ENCODE data around the gene CHN2. TPM values are rescaled to one million over a fixed set of nuclear protein-coding genes. Genes with fewer than 3 reads are reported as not detected.

Gene CHN2
- total and polyA plus RNA-seq, 10 donors: 4.2 to 52.0 (median 28.5) TPM

DNA sequence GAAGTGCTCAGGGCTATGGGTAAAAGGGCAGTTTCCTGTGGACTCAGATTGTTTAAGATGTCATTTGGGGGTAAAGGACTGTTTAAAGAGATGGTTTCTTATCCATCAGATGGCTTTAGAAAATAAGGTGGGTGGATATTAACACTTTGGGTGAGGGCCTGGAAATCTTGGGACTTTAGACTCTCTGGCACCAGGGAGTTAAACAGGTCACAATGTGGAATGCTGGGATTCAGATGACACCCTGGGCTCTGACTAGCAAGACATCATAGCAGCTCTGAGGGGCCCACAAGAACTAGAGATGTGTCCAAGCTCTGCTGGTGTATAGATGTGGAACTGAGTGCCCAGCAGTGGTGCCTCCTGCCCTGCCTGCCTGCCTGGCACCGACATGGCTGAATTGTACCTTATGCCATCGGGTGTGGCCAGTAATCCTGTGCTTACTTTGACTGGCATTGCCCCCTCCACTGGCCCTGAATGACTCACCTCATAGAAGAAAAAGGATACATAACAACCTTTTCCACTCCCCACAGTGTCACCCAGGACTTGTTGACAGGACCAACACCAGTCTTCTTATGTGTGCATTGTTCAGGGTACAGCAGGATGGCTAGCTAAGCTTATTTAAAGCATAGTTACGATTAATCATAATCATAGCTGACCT, 269.1 kb downstream of the CHN2 start:
- Histone ChIP-seq H3K4me3 (no peak overlapping the region), H3K9me3 (no peaks in the 10 kb centered on the region), H3K27me3 (replicated peaks in 1 of 7) (no peaks in the 10 kb centered on the region), H3K36me3 (no peaks in the 10 kb centered on the region), H3K27ac (no peak overlapping the region), H3K4me1 (no peaks in the 10 kb centered on the region)
- 89 to 99% (median 91%) methylated on average over 3 of the region's 3 CpGs for WGBS, 5 donors
- DNase-seq: no peak
- intact Hi-C loops (cut with DNase I; ENCODE audit: low total_unique reads): no loop called here
- TF ChIP-seq, protein P1, sequence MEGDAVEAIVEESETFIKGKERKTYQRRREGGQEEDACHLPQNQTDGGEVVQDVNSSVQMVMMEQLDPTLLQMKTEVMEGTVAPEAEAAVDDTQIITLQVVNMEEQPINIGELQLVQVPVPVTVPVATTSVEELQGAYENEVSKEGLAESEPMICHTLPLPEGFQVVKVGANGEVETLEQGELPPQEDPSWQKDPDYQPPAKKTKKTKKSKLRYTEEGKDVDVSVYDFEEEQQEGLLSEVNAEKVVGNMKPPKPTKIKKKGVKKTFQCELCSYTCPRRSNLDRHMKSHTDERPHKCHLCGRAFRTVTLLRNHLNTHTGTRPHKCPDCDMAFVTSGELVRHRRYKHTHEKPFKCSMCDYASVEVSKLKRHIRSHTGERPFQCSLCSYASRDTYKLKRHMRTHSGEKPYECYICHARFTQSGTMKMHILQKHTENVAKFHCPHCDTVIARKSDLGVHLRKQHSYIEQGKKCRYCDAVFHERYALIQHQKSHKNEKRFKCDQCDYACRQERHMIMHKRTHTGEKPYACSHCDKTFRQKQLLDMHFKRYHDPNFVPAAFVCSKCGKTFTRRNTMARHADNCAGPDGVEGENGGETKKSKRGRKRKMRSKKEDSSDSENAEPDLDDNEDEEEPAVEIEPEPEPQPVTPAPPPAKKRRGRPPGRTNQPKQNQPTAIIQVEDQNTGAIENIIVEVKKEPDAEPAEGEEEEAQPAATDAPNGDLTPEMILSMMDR (IDR thresholded peaks at IDR 0.05 in 8 of 11, conservative IDR thresholded peaks at IDR 0.05 in 3 of 11): no peak
- no peak for TF ChIP-seq POLR2A (IDR thresholded peaks at IDR 0.05)
- no peak for TF ChIP-seq POLR2AphosphoS5 (IDR thresholded peaks at IDR 0.05)

DNA sequence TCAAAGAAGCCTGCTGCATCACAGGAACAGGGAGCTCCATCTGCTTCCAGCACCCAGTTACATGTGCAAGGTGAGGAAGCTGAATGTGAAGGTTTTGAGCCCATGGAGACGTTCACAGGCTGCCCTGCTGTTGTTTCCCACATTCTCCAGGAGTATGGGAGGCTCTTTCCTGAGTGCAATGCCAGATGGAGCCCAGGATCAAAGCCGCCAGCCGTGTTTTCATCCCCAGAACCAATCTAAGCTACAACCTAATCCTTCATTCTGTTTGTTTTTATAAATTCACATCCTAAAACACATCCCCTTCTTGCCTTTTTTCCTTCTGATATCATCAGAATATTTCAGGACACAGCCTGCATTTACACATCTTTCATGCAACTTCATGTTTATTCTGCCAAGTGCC, 270.2 kb downstream of the CHN2 start:
- 74 to 95% (median 86%) methylated on average over 3 of the region's 3 CpGs for WGBS, 5 donors
- no peak overlapping the region for H3K27ac ChIP-seq
- no peaks in the 10 kb centered on the region for H3K9me3 ChIP-seq
- DNase-seq: no peak
- no peaks in the 10 kb centered on the region for H3K36me3 ChIP-seq
- no peaks in the 10 kb centered on the region for H3K4me1 ChIP-seq
- intact Hi-C loops (cut with DNase I; ENCODE audit: low total_unique reads): no loop called here
- no peaks in the 10 kb centered on the region for H3K27me3 ChIP-seq (replicated peaks in 1 of 7)
- no peak overlapping the region for H3K4me3 ChIP-seq
- TF ChIP-seq, protein P1 (IDR thresholded peaks at IDR 0.05 in 8 of 11, conservative IDR thresholded peaks at IDR 0.05 in 3 of 11): no peak
- TF ChIP-seq POLR2AphosphoS5 (IDR thresholded peaks at IDR 0.05) (no peak), POLR2A (IDR thresholded peaks at IDR 0.05) (no peak)

DNA sequence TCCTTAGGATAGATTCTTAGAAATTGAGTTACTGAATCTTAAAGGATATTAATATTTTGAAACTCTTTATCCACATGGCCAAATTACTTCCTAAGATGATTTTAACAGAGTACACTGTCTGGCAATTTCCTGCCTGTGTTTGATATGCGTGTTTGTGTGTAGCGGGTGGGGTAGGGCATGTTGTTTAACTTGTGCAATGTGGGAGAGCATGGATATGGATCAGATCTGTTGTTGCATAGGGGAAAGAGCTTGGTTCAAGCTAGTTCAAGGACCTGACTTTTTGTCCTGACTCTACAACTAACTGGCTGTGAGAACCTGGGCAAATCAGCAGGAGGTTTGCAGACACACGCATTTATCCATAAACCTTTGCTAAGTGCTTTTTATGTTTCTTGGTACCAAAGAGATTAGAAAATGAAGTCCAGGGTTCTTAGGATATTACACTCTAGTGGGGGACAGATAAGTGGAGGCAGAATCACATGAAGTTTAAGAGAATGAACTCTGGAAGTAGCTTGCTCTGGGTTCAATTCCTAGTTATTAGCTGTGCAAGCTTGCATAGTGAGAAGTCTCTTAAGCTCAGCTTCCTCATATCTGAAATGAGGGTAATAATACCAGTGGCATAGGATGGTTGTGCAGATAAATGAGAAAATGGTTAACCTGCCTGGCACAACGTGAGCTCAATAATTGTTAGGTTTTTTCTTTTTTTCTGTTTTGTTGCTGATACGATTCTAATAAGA, 272.8 kb downstream of the CHN2 start:
- no peak for DNase-seq
- no peak for TF ChIP-seq POLR2A (IDR thresholded peaks at IDR 0.05)
- H3K4me3 ChIP-seq: no peak overlapping the region
- no peaks in the 10 kb centered on the region for H3K9me3 ChIP-seq
- H3K36me3 ChIP-seq: no peaks in the 10 kb centered on the region
- intact Hi-C loops (cut with DNase I; ENCODE audit: low total_unique reads): no loop called here
- no peak overlapping the region for H3K27ac ChIP-seq
- H3K4me1 ChIP-seq: no peaks in the 10 kb centered on the region
- WGBS, 5 donors: 78 to 89% (median 84%) methylated on average over 5 of the region's 5 CpGs
- H3K27me3 ChIP-seq (replicated peaks in 1 of 7): no peaks in the 10 kb centered on the region

DNA sequence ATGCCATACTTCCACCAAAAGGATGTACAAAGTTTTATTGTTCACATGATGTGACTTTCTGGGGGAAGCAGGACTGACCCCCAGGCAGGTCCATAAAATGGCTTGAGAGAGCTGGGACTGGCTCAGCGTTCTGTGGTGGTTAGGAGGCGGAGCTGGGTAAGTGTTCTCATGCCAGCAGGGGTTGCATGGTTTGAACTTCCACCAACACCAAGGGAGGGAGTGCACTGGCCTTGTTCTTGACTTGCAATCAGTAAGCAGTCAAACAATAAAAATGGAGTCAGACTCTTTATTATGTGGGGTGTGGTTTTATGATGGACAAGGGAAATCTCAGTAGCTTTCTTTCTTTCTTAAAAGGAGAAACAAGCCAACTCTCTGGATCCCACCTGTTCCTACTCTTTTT, 273.6 kb downstream of the CHN2 start:
- H3K9me3 ChIP-seq: no peaks in the 10 kb centered on the region
- no peaks in the 10 kb centered on the region for H3K36me3 ChIP-seq
- TF ChIP-seq POLR2A (IDR thresholded peaks at IDR 0.05) (no peak), POLR2AphosphoS5 (IDR thresholded peaks at IDR 0.05) (no peak)
- TF ChIP-seq, protein P1 (IDR thresholded peaks at IDR 0.05 in 8 of 11, conservative IDR thresholded peaks at IDR 0.05 in 3 of 11): no peak
- 86 to 100% (median 94%) methylated on average over 2 of the region's 2 CpGs for WGBS, 5 donors
- no peak for DNase-seq
- no peaks in the 10 kb centered on the region for H3K27me3 ChIP-seq (replicated peaks in 1 of 7)
- no peaks in the 10 kb centered on the region for H3K4me1 ChIP-seq
- H3K4me3 ChIP-seq: no peak overlapping the region
- intact Hi-C loops (cut with DNase I; ENCODE audit: low total_unique reads): no loop called here
- no peak overlapping the region for H3K27ac ChIP-seq

Data from spleen (tissue), 11 donors.